Ishikawa (cell line): Measurements from ENCODE around the gene CADM3.

ENCODE experiments used
- CEBPB ChIP-seq: IDR thresholded peaks from 2 replicates; pipeline ENCODE4 v1.6.1; 2012
- CREB1 ChIP-seq: IDR thresholded peaks from 2 replicates; pipeline ENCODE4 v1.6.1; 2012; ENCODE audit warnings: low read depth
- EGR1 ChIP-seq: IDR thresholded peaks from 2 replicates; pipeline ENCODE4 v1.6.1; 2012
- EP300 ChIP-seq: IDR thresholded peaks from 2 replicates; pipeline ENCODE4 v1.6.1; 2012; ENCODE audit warnings: borderline replicate concordance
- FOXM1 ChIP-seq: IDR thresholded peaks from 2 replicates; pipeline ENCODE4 v1.6.1; 2012; ENCODE audit warnings: low read depth, borderline replicate concordance
- MAX ChIP-seq: IDR thresholded peaks from 2 replicates; pipeline ENCODE4 v1.6.1; 2012
- NFIC ChIP-seq: IDR thresholded peaks from 2 replicates; pipeline ENCODE4 v1.6.1; 2012
- RAD21 ChIP-seq: IDR thresholded peaks from 2 replicates; pipeline ENCODE4 v1.6.1; 2012; ENCODE audit warnings: low read depth
- TAF1 ChIP-seq: IDR thresholded peaks from 2 replicates; pipeline ENCODE4 v1.6.1; 2012; ENCODE audit warnings: low read depth, mild to moderate bottlenecking
- TCF12 ChIP-seq: IDR thresholded peaks from 2 replicates; pipeline ENCODE4 v1.6.1; 2012; ENCODE audit warnings: low read depth
- TEAD4 ChIP-seq: IDR thresholded peaks from 2 replicates; pipeline ENCODE4 v1.6.1; 2012
- USF1 ChIP-seq: IDR thresholded peaks from 2 replicates; pipeline ENCODE4 v1.6.1; 2012
- YY1 ChIP-seq: IDR thresholded peaks from 2 replicates; pipeline ENCODE4 v1.6.1; 2012; ENCODE audit warnings: low read depth
- ZBTB7A ChIP-seq: IDR thresholded peaks from 2 replicates; pipeline ENCODE4 v1.6.1; 2012; ENCODE audit warnings: low read depth
- TF ChIP-seq, protein P1 (sequence below): IDR thresholded peaks from 2 replicates; pipeline ENCODE4 v1.6.1; 2012; ENCODE audit warnings: low read depth, mild to moderate bottlenecking

Gene CADM3

DNA sequence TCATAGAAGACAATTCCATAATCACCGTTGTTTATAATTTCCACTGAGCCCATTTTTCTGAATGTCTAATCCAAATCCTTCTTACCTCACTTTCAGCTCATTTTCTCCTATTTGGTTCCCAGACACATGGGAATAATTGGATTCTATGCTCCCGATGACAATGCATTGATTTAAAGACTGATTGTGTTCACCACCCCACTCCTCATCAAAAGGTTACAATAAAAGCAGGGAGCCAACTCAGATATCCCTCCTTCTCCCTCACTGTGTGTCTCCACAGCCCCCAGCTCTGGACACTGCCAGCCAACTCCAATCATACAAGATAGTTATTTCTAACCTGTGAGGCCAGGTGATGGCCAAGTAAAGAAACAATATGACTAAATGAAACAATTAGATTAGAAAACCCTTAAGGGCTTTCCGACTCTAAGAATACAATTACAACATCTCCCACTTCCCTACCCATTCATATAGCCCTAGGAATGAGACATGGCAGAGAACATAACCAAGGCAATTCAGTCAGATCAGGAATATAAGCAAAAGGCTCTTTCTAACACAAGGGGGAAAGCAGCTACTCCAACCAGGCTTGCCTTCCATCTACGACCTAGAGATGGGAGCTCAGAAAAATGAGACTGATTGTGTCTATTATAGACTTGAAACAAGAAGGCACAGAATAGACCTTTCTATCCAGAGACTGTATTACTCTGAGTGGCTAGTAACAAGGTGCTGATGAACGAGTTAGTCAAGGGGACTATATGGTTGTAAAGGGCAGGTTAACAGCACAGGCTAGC, 28.5 kb upstream of the CADM3 start:
- TF ChIP-seq CREB1 (no peak), TAF1 (no peak), USF1 (no peak), EGR1 (no peak), MAX (no peak), NFIC (no peak), YY1 (no peak), RAD21 (no peak), TCF12 (no peak), FOXM1 (no peak), TEAD4 (no peak), CEBPB (no peak), EP300 (no peak), ZBTB7A (no peak)
- TF ChIP-seq, protein P1, sequence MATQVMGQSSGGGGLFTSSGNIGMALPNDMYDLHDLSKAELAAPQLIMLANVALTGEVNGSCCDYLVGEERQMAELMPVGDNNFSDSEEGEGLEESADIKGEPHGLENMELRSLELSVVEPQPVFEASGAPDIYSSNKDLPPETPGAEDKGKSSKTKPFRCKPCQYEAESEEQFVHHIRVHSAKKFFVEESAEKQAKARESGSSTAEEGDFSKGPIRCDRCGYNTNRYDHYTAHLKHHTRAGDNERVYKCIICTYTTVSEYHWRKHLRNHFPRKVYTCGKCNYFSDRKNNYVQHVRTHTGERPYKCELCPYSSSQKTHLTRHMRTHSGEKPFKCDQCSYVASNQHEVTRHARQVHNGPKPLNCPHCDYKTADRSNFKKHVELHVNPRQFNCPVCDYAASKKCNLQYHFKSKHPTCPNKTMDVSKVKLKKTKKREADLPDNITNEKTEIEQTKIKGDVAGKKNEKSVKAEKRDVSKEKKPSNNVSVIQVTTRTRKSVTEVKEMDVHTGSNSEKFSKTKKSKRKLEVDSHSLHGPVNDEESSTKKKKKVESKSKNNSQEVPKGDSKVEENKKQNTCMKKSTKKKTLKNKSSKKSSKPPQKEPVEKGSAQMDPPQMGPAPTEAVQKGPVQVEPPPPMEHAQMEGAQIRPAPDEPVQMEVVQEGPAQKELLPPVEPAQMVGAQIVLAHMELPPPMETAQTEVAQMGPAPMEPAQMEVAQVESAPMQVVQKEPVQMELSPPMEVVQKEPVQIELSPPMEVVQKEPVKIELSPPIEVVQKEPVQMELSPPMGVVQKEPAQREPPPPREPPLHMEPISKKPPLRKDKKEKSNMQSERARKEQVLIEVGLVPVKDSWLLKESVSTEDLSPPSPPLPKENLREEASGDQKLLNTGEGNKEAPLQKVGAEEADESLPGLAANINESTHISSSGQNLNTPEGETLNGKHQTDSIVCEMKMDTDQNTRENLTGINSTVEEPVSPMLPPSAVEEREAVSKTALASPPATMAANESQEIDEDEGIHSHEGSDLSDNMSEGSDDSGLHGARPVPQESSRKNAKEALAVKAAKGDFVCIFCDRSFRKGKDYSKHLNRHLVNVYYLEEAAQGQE = no peak

DNA sequence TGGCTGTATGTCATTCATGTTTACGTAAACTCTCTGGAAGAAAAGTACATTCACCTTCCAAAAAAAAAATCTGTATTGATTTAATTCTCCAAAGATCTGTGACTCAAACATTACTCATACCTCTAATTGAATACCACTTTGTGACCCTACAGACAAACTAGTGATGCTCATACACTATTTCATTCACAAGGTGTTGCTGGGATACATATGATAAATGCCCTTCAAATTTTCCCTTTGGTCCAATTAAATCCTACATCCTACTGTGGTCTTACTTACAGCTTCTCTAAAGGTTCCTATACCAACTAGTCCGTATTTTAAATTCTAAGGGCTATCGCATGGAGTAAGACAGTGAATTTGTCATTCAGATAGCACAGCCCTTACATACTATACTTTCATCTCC, 26.8 kb upstream of the CADM3 start:
- TF ChIP-seq RAD21 (no peak), ZBTB7A (no peak), USF1 (no peak), FOXM1 (no peak), CEBPB (no peak), TAF1 (no peak), TEAD4 (no peak), NFIC (no peak), YY1 (no peak), MAX (no peak), CREB1 (no peak), TCF12 (no peak), EGR1 (no peak), EP300 (no peak)
- TF ChIP-seq, protein P1 = no peak

GRCh38 chr1:159146980-159147379, 24.4 kb upstream of the CADM3 start:
- TF ChIP-seq TCF12 (no peak), TEAD4 (no peak), RAD21 (no peak), USF1 (no peak), ZBTB7A (no peak), EP300 (no peak), MAX (no peak), FOXM1 (no peak), CEBPB (no peak), YY1 (no peak), CREB1 (no peak), TAF1 (no peak), EGR1 (no peak), NFIC (no peak)
- TF ChIP-seq, protein P1 = no peak
